Measurements from ENCODE around the gene PRDM12. TPM values are rescaled to one million over a fixed set of nuclear protein-coding genes. Genes with fewer than 3 reads are reported as not detected.

PRDM12 gene
- total RNA-seq, 4 donors from 2014 or later = not detected

GRCh38 chr9:130694205-130694604 is 29.8 kb downstream of the PRDM12 start:
- Histone ChIP-seq H3K4me3 (peak overlapping the region; percentile 65 to 86), H3K27me3 (no peaks in the 10 kb centered on the region), H3K36me3 (no peaks in the 10 kb centered on the region), H3K4me1 (peaks cover 0 to 3% of the 10 kb centered on the region in 2 donors), H3K9me3 (no peaks in the 10 kb centered on the region), H3K27ac (peak overlapping the region; percentile 46 to 74)
- intact Hi-C loops (cut with DNase I; ENCODE audit: low total_unique reads) = no loop called here
- no peak for DNase-seq
- TF ChIP-seq CTCF (IDR thresholded peaks at IDR 0.05) (no peak), POLR2A (IDR thresholded peaks at IDR 0.05) (no peak)

- Histone ChIP-seq H3K4me3 (no peak overlapping the region), H3K36me3 (no peaks in the 10 kb centered on the region), H3K27me3 (no peaks in the 10 kb centered on the region), H3K27ac (no peak overlapping the region), H3K9me3 (no peaks in the 10 kb centered on the region), H3K4me1 (peaks cover 0 to 3% of the 10 kb centered on the region in 2 donors)
- intact Hi-C loops (cut with DNase I; ENCODE audit: low total_unique reads) = no loop called here
- TF ChIP-seq POLR2A (IDR thresholded peaks at IDR 0.05) (no peak), CTCF (IDR thresholded peaks at IDR 0.05) (no peak)
- DNase-seq = no peak
Measured at GRCh38 chr9:130696139-130696650, 31.8 kb downstream of the PRDM12 start.

GRCh38 chr9:130696996-130697395 is 32.6 kb downstream of the PRDM12 start:
- intact Hi-C loops (cut with DNase I; ENCODE audit: low total_unique reads) = no loop called here
- no peak for TF ChIP-seq CTCF (IDR thresholded peaks at IDR 0.05)
- no peak for TF ChIP-seq POLR2A (IDR thresholded peaks at IDR 0.05)
- Histone ChIP-seq H3K27me3 (no peaks in the 10 kb centered on the region), H3K27ac (no peak overlapping the region), H3K4me1 (peaks cover 0 to 3% of the 10 kb centered on the region in 2 donors), H3K9me3 (no peaks in the 10 kb centered on the region), H3K36me3 (no peaks in the 10 kb centered on the region), H3K4me3 (no peak overlapping the region)
- no peak for DNase-seq

GRCh38 chr9:130698514-130698913 is 34.1 kb downstream of the PRDM12 start:
- DNase-seq = no peak
- no peaks in the 10 kb centered on the region for H3K36me3 ChIP-seq
- H3K4me1 ChIP-seq = no peaks in the 10 kb centered on the region
- no peaks in the 10 kb centered on the region for H3K27me3 ChIP-seq
- no peaks in the 10 kb centered on the region for H3K9me3 ChIP-seq
- intact Hi-C loops (cut with DNase I; ENCODE audit: low total_unique reads) = no loop called here
- H3K4me3 ChIP-seq = no peak overlapping the region
- no peak for TF ChIP-seq CTCF (IDR thresholded peaks at IDR 0.05)
- TF ChIP-seq POLR2A (IDR thresholded peaks at IDR 0.05) = no peak
- no peak overlapping the region for H3K27ac ChIP-seq

- H3K36me3 ChIP-seq = no peaks in the 10 kb centered on the region
- H3K27me3 ChIP-seq = no peaks in the 10 kb centered on the region
- no peak overlapping the region for H3K27ac ChIP-seq
- no peak for DNase-seq
- intact Hi-C loops (cut with DNase I; ENCODE audit: low total_unique reads) = no loop called here
- H3K9me3 ChIP-seq = no peaks in the 10 kb centered on the region
- no peak for TF ChIP-seq POLR2A (IDR thresholded peaks at IDR 0.05)
- TF ChIP-seq CTCF (IDR thresholded peaks at IDR 0.05) = no peak
- H3K4me3 ChIP-seq = no peak overlapping the region
- no peaks in the 10 kb centered on the region for H3K4me1 ChIP-seq
Measured at GRCh38 chr9:130699047-130699446, 34.7 kb downstream of the PRDM12 start.

All from uterus (tissue), 4 donors.